ENCODE results near the gene NUP85.

Gene NUP85

GRCh38 chr17:75267411-75268232 is 62.1 kb downstream of the NUP85 start:
- no peak for TF ChIP-seq ISL1 (CRISPR knock-in tag; IDR thresholded peaks at IDR 0.05)
- no peak for TF ChIP-seq TCF4 (CRISPR knock-in tag; IDR thresholded peaks at IDR 0.05; ENCODE audit: borderline replicate concordance)
- TF ChIP-seq PATZ1 (CRISPR knock-in tag; IDR thresholded peaks at IDR 0.05; ENCODE audit: borderline replicate concordance): no peak
- no peak for TF ChIP-seq CSDC2 (CRISPR knock-in tag; IDR thresholded peaks at IDR 0.05)
- TF ChIP-seq SNAI2 (CRISPR knock-in tag; IDR thresholded peaks at IDR 0.05): no peak
- TF ChIP-seq OSR1 (CRISPR knock-in tag; IDR thresholded peaks at IDR 0.05): no peak
- TF ChIP-seq CREB5 (CRISPR knock-in tag; IDR thresholded peaks at IDR 0.05; ENCODE audit: low read depth): no peak
- TF ChIP-seq ZNF565 (CRISPR knock-in tag; conservative IDR thresholded peaks at IDR 0.05; ENCODE audit: low read depth): no peak
- no peak for TF ChIP-seq ZFP30 (CRISPR knock-in tag; IDR thresholded peaks at IDR 0.05)
- ATAC-seq: no peak

- TF ChIP-seq GLIS3 (CRISPR knock-in tag; IDR thresholded peaks at IDR 0.05) (no peak), TCF4 (CRISPR knock-in tag; IDR thresholded peaks at IDR 0.05; ENCODE audit: borderline replicate concordance) (no peak), PPARA (CRISPR knock-in tag; IDR thresholded peaks at IDR 0.05; ENCODE audit: borderline replicate concordance) (no peak), SNAI2 (CRISPR knock-in tag; IDR thresholded peaks at IDR 0.05) (no peak), ESRRG (CRISPR knock-in tag; IDR thresholded peaks at IDR 0.05) (no peak), CSRNP3 (CRISPR knock-in tag; IDR thresholded peaks at IDR 0.05) (no peak)
- peak; percentile 4; the same call in 2 of the 3 replicates for ATAC-seq
Measured at GRCh38 chr17:75269844-75270217, 64.4 kb downstream of the NUP85 start.

GRCh38 chr17:75270218-75270965 is 64.9 kb downstream of the NUP85 start:
- TF ChIP-seq SNAI2 (CRISPR knock-in tag; IDR thresholded peaks at IDR 0.05) (peak; percentile 51; the same call in 1 of the 2 replicates), ISL1 (CRISPR knock-in tag; IDR thresholded peaks at IDR 0.05) (no peak), CSRNP3 (CRISPR knock-in tag; IDR thresholded peaks at IDR 0.05) (0 out of 2 replicates have a peak, but pooled peaks have one; percentile 23), ESRRG (CRISPR knock-in tag; IDR thresholded peaks at IDR 0.05) (no peak), OSR1 (CRISPR knock-in tag; IDR thresholded peaks at IDR 0.05) (no peak), CREB5 (CRISPR knock-in tag; IDR thresholded peaks at IDR 0.05; ENCODE audit: low read depth) (no peak), ARNTL (CRISPR knock-in tag; IDR thresholded peaks at IDR 0.05; ENCODE audit: borderline replicate concordance, low read depth) (no peak)
- ATAC-seq: peak; percentile 77

GRCh38 chr17:75270966-75271232 is 65.4 kb downstream of the NUP85 start, which contains the start of gene MIF4GD:
TSS of gene MIF4GD (minus strand) at chr17:75271231. CDS start at chr17:75270195, 1,036 bp downstream.
- ATAC-seq: no peak
- peak; percentile 86; the same call in 1 of the 2 replicates for TF ChIP-seq SNAI2 (CRISPR knock-in tag; IDR thresholded peaks at IDR 0.05)
- TF ChIP-seq CSDC2 (CRISPR knock-in tag; IDR thresholded peaks at IDR 0.05): 0 out of 2 replicates have a peak, but pooled peaks have one; percentile 2
- TF ChIP-seq BACH2 (CRISPR knock-in tag; IDR thresholded peaks at IDR 0.05; ENCODE audit: borderline replicate concordance): no peak
- no peak for TF ChIP-seq RARB (CRISPR knock-in tag; IDR thresholded peaks at IDR 0.05)
- 0 out of 2 replicates have a peak, but pooled peaks have one; percentile 24 for TF ChIP-seq ZFP30 (CRISPR knock-in tag; IDR thresholded peaks at IDR 0.05)
